ENCODE results near the gene LRRC28. TPM values are rescaled to one million over a fixed set of nuclear protein-coding genes. Genes with fewer than 3 reads are reported as not detected.

LRRC28 gene
- polyA plus RNA-seq, 1 donor from 2014 or later = 20.4 TPM

DNA sequence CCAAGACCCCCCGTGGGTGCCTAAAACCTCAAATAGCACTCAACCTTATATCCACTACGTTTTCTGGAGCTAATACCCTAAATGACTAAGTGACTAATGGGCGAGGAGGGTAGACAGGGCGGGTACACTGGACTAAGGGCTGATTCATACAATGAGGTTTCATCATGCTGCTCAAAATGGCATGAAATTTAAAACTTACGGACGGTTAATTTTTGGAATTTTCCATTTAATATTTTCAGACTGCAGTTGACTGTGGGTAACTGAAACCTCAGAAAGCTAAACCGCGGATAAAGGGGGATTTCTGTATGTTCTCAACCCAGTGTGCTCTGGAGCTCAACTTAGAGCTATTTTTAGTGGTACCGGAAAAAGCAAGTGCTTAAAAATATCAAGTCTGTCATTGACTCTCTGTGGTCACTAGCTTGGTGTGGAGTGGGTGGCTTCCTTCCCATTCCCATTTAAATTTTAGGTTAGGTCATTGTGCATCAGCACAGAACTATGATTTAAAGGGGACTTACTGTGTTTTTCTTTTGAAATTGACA, 72.9 kb downstream of the LRRC28 start:
- Histone ChIP-seq H3K9me3 (ENCODE audit: low read length) (no peaks in the 10 kb centered on the region), H2AFZ (ENCODE audit: low read depth, low read length) (no peak overlapping the region), H3K27ac (ENCODE audit: low read length) (no peak overlapping the region), H3K4me3 (ENCODE audit: low read length) (no peak overlapping the region), H3K36me3 (ENCODE audit: insufficient read depth, low read length) (no peaks in the 10 kb centered on the region), H3K27me3 (ENCODE audit: insufficient read depth, low read depth, low read length) (no peaks in the 10 kb centered on the region), H3K4me2 (ENCODE audit: low read length) (no peak overlapping the region), H4K20me1 (ENCODE audit: insufficient read depth) (no peaks in the 10 kb centered on the region), H3K9me2 (ENCODE audit: insufficient read depth, low read length) (no peaks in the 10 kb centered on the region), H3K79me2 (replicated peaks; ENCODE audit: insufficient read depth, low read length) (no peaks in the 10 kb centered on the region), H3F3A (ENCODE audit: insufficient read depth, low read length, poor library complexity, severe bottlenecking) (no peaks in the 10 kb centered on the region), H3K9ac (ENCODE audit: low read length) (no peak overlapping the region)
- TF ChIP-seq, protein P1, sequence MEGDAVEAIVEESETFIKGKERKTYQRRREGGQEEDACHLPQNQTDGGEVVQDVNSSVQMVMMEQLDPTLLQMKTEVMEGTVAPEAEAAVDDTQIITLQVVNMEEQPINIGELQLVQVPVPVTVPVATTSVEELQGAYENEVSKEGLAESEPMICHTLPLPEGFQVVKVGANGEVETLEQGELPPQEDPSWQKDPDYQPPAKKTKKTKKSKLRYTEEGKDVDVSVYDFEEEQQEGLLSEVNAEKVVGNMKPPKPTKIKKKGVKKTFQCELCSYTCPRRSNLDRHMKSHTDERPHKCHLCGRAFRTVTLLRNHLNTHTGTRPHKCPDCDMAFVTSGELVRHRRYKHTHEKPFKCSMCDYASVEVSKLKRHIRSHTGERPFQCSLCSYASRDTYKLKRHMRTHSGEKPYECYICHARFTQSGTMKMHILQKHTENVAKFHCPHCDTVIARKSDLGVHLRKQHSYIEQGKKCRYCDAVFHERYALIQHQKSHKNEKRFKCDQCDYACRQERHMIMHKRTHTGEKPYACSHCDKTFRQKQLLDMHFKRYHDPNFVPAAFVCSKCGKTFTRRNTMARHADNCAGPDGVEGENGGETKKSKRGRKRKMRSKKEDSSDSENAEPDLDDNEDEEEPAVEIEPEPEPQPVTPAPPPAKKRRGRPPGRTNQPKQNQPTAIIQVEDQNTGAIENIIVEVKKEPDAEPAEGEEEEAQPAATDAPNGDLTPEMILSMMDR (IDR thresholded peaks at IDR 0.05; ENCODE audit: poor library complexity, severe bottlenecking) = no peak

DNA sequence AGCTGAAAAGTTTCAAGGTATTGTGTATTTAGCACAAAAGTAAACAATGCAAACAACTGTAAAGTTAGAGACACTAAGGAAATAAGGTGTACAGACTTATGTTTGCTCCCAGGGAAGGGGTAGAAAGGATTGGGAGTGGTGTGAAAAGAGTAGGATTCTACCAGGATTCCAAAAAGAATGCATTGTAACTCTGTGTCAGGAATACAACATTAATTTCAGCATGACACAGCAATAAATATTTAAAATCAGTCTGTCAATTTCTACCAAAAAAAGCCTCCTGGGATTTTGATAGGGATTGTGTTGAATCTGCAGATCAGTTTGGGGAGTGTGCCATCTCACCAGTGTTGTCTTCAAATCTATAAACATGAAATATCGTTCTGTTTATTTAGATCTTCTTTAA, 73.4 kb downstream of the LRRC28 start:
- TF ChIP-seq, protein P1 (IDR thresholded peaks at IDR 0.05; ENCODE audit: poor library complexity, severe bottlenecking) = no peak
- TF ChIP-seq TAF1 (IDR thresholded peaks at IDR 0.05; ENCODE audit: low read depth) = no peak
- no peak for TF ChIP-seq EP300 (conservative IDR thresholded peaks at IDR 0.05; ENCODE audit: poor library complexity, severe bottlenecking)
- TF ChIP-seq, protein P2, sequence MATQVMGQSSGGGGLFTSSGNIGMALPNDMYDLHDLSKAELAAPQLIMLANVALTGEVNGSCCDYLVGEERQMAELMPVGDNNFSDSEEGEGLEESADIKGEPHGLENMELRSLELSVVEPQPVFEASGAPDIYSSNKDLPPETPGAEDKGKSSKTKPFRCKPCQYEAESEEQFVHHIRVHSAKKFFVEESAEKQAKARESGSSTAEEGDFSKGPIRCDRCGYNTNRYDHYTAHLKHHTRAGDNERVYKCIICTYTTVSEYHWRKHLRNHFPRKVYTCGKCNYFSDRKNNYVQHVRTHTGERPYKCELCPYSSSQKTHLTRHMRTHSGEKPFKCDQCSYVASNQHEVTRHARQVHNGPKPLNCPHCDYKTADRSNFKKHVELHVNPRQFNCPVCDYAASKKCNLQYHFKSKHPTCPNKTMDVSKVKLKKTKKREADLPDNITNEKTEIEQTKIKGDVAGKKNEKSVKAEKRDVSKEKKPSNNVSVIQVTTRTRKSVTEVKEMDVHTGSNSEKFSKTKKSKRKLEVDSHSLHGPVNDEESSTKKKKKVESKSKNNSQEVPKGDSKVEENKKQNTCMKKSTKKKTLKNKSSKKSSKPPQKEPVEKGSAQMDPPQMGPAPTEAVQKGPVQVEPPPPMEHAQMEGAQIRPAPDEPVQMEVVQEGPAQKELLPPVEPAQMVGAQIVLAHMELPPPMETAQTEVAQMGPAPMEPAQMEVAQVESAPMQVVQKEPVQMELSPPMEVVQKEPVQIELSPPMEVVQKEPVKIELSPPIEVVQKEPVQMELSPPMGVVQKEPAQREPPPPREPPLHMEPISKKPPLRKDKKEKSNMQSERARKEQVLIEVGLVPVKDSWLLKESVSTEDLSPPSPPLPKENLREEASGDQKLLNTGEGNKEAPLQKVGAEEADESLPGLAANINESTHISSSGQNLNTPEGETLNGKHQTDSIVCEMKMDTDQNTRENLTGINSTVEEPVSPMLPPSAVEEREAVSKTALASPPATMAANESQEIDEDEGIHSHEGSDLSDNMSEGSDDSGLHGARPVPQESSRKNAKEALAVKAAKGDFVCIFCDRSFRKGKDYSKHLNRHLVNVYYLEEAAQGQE (IDR thresholded peaks at IDR 0.05; ENCODE audit: borderline replicate concordance) = no peak
- TF ChIP-seq SMC3 (conservative IDR thresholded peaks at IDR 0.05; ENCODE audit: poor library complexity) = no peak
- no peak overlapping the region for H3K27ac ChIP-seq (ENCODE audit: low read length)
- H3K27me3 ChIP-seq (ENCODE audit: insufficient read depth, low read depth, low read length) = no peaks in the 10 kb centered on the region
- H3K4me3 ChIP-seq (ENCODE audit: low read length) = no peak overlapping the region
- no peaks in the 10 kb centered on the region for H3K9me2 ChIP-seq (ENCODE audit: insufficient read depth, low read length)
- H2AFZ ChIP-seq (ENCODE audit: low read depth, low read length) = no peak overlapping the region
- H3F3A ChIP-seq (ENCODE audit: insufficient read depth, low read length, poor library complexity, severe bottlenecking) = no peaks in the 10 kb centered on the region
- no peak overlapping the region for H3K4me2 ChIP-seq (ENCODE audit: low read length)
- no peaks in the 10 kb centered on the region for H3K9me3 ChIP-seq (ENCODE audit: low read length)
- no peaks in the 10 kb centered on the region for H4K20me1 ChIP-seq (ENCODE audit: insufficient read depth)
- H3K36me3 ChIP-seq (ENCODE audit: insufficient read depth, low read length) = no peaks in the 10 kb centered on the region
- no peak overlapping the region for H3K9ac ChIP-seq (ENCODE audit: low read length)
- no peaks in the 10 kb centered on the region for H3K79me2 ChIP-seq (replicated peaks; ENCODE audit: insufficient read depth, low read length)

DNA sequence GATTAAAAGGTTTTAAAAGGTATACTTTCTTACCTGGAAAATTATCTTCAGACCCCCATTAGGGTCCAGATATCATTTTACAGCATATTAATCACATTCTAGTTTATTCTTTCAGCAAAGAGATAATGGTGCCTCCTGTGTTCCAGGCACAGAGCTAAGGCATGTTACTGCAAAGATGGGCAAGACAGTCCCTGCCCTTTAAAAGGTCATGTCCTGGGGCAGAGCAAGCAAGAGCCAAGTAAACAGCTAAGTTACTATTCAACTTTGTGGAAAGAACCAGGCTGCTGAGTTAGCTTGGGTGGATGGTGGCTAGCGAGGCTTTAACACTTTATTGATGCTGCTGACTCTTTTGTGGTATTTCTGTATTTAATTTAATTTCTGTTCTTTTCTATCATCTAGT, 75.0 kb downstream of the LRRC28 start:
- Histone ChIP-seq H3K9me3 (ENCODE audit: low read length) (no peaks in the 10 kb centered on the region), H3K79me2 (replicated peaks; ENCODE audit: insufficient read depth, low read length) (no peaks in the 10 kb centered on the region), H3K9ac (ENCODE audit: low read length) (no peak overlapping the region), H3K4me2 (ENCODE audit: low read length) (no peak overlapping the region), H3K9me2 (ENCODE audit: insufficient read depth, low read length) (no peaks in the 10 kb centered on the region), H2AFZ (ENCODE audit: low read depth, low read length) (no peak overlapping the region), H3K4me3 (ENCODE audit: low read length) (no peak overlapping the region), H3K27me3 (ENCODE audit: insufficient read depth, low read depth, low read length) (no peaks in the 10 kb centered on the region), H3K27ac (ENCODE audit: low read length) (no peak overlapping the region), H4K20me1 (ENCODE audit: insufficient read depth) (no peaks in the 10 kb centered on the region), H3K36me3 (ENCODE audit: insufficient read depth, low read length) (no peaks in the 10 kb centered on the region), H3F3A (ENCODE audit: insufficient read depth, low read length, poor library complexity, severe bottlenecking) (no peaks in the 10 kb centered on the region)
- TF ChIP-seq, protein P1 (IDR thresholded peaks at IDR 0.05; ENCODE audit: poor library complexity, severe bottlenecking) = no peak
- TF ChIP-seq MXI1 (conservative IDR thresholded peaks at IDR 0.05; ENCODE audit: poor library complexity, severe bottlenecking) = no peak
- no peak for TF ChIP-seq POLR2AphosphoS5 (IDR thresholded peaks at IDR 0.05)
- no peak for TF ChIP-seq EP300 (conservative IDR thresholded peaks at IDR 0.05; ENCODE audit: poor library complexity, severe bottlenecking)
- TF ChIP-seq, protein P2 (IDR thresholded peaks at IDR 0.05; ENCODE audit: borderline replicate concordance) = no peak
- no peak for TF ChIP-seq RAD21 (conservative IDR thresholded peaks at IDR 0.05)

Data from neural cell (in vitro differentiated cells).